Activated CD4-positive, alpha-beta T cell treated with anti-CD3 and anti-CD28 coated beads for 48 hours (primary cell): ENCODE results near the gene ACTMAP.

Source experiments
- DNase-seq: peaks from one replicate; pipeline ENCODE4 v3.0.0-alpha.2; 2020

The ACTMAP gene

DNA sequence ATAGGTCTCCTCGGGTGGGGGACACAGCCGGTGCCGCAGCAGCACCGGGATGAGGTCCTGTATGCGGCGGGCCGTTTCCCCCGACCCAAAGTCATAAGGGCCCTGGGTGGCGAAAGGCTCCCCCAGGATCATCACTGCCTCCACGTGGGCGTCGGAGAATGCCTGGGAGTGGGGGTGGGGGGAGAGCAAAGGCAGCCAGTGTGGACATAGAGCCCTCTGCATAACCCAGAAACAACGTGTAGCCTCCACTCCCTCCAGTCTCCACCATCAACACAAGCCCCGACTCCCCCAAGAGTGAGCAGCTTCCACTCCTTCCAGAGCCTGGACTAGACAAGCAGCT, 58.1 kb downstream of the ACTMAP start:
- DNase-seq, result no peak

GRCh38 chr19:40691421-40692211, 58.7 kb downstream of the ACTMAP start:
- DNase-seq, result peak; percentile 35
